Upper lobe of left lung (tissue), 6 donors: Measurements from ENCODE around the gene KIF21B. TPM values are rescaled to one million over a fixed set of nuclear protein-coding genes. Genes with fewer than 3 reads are reported as not detected.

ENCODE experiments used
- ATAC-seq, 2 donors: fragments of 200-7000 bp; cut with Tn5 transposase; one replicate each; pipeline ENCODE4 v1.9.1; 2022; ENCODE audit warnings: mild to moderate bottlenecking in 2 of 2, moderate library complexity in 2 of 2; ENCODE audit not compliant: low FRiP score in 2 of 2
- DNase-seq, 2 donors: peaks; one replicate each; pipeline ENCODE4 v3.0.0-alpha.2; 2019 to 2020
- H3K27ac ChIP-seq, 4 donors: fragments of 200-600 bp; sonication (generic); one replicate each; pipeline ENCODE4 v1.5.1; 2016 to 2019
- H3K27me3 ChIP-seq, 4 donors: fragments of 200-600 bp; sonication (generic); one replicate each; pipeline ENCODE4 v1.5.1; 2017 to 2019
- H3K36me3 ChIP-seq, 4 donors: fragments of 200-600 bp; sonication (generic); one replicate each; pipeline ENCODE4 v1.5.1; 2016 to 2019
- H3K4me1 ChIP-seq, 4 donors: fragments of 200-600 bp; sonication (generic); one replicate each; pipeline ENCODE4 v1.5.1; 2018 to 2019
- H3K4me3 ChIP-seq, 4 donors: fragments of 200-600 bp; sonication (generic); one replicate each; pipeline ENCODE4 v1.5.1; 2017 to 2019; ENCODE audit warnings: mild to moderate bottlenecking in 2 of 4, moderate library complexity in 1 of 4
- H3K9me3 ChIP-seq, 4 donors: fragments of 200-600 bp; sonication (generic); one replicate each; pipeline ENCODE4 v1.5.1; 2018 to 2019
- EP300 ChIP-seq, 4 donors: sonication (generic); formaldehyde crosslinking; IDR thresholded peaks; one replicate each; pipeline ENCODE4 v1.5.1; 2017; ENCODE audit warnings: antibody characterized with exemption in 4 of 4, control low read depth in 2 of 4
- POLR2A ChIP-seq, 4 donors: fragments of 450-650 bp; IDR thresholded peaks; one replicate each; pipeline ENCODE4 v1.5.1; 2016 to 2017; ENCODE audit warnings: antibody characterized with exemption in 4 of 4, mild to moderate bottlenecking in 2 of 4
- POLR2AphosphoS5 ChIP-seq, 2 donors: sonication (generic); formaldehyde crosslinking; IDR thresholded peaks; one replicate each; pipeline ENCODE4 v1.5.1; 2017; ENCODE audit warnings: antibody characterized with exemption in 2 of 2
- WGBS, 2 donors: methylation state at CpG; one replicate each; pipeline ENCODE4 v1.1.5; 2017 to 2018; 5-methylcytosine and 5-hydroxymethylcytosine counted together
- total RNA-seq, 6 donors: library from RNA; depleted of rRNA in 4 of 6; stranded (reverse); fragments of >200 nt in 4 of 6; gene quantifications; one replicate each; pipeline versions ENCODE4 v1.1.0 to v1.2.1, GENCODE V29; 2016 to 2021
- TF ChIP-seq, protein P1 (sequence below), 6 experiments: fragments of 450-650 bp in 4 of 6; fragments of 200-600 bp in 2 of 6; sonication (generic) in 2 of 6; IDR thresholded peaks; one replicate each; pipeline ENCODE4 v1.5.1; 2016 to 2019; ENCODE audit warnings: antibody characterized with exemption in 6 of 6
- donor health status: DM: no; HTN: no; CAD: no; lungs with moderate emphysema.
- donor health status: DM: no; HTN: yes; CAD: no; lungs with severe emphysema.

KIF21B gene
- total RNA-seq, 6 donors from 2014 or later = 3.6 to 18.9 (median 6.1) TPM

DNA sequence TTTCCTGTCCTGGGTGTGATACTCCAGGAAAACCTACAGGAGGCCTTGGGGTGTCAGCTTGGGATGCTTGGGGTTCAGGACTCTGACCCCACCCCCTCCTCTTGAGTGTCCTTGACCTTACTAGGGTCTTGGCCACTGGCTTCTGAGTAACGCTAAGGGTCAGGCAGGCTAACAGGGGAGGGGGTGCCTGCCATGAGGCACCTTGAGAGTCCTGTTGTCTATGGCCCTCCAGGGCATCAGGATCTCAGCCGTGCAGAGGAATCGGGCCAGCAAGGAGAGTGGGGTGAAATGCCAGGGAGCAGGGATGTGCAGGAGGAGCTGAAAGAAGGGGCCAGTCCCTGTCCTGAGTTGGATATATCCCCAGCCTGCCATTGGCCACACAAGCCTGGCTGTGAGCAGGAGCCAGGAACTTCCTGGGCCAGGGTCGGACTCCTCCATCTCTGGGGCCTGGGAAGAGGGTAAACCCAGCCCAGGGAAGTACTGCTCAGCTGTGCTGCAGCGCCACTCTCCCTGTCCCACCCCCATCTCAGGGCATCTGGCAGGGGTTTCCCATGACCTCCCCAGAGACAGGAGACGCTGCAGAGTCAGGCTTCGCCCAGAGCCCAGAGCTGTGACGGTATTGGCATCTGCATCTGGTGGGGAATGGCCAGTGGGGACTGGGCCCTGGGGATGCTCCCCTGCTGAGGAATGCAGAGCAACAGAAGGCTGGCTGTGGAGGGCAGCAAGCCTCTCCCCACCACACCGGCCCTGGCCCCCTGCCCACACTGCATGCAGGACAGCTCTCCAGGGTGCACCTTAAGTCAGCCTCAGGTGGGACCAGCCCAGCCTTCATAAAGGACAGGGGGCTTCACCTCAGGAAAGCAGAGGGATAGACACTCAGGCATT lies 6.3 kb downstream of the KIF21B start:
- Histone ChIP-seq H3K4me3 (no peak overlapping the region), H3K36me3 (no peaks in the 10 kb centered on the region), H3K27me3 (no peaks in the 10 kb centered on the region), H3K27ac (peak overlapping the region in 1 of 4 donors; percentile 61), H3K9me3 (no peaks in the 10 kb centered on the region), H3K4me1 (peaks cover 43 to 88% (median 68%) of the 10 kb centered on the region in 4 donors)
- 89 to 91% methylated on average over 2 to 8 of the region's 9 CpGs for WGBS, 2 donors
- no peak for ATAC-seq
- no peak for DNase-seq
- TF ChIP-seq, protein P1, sequence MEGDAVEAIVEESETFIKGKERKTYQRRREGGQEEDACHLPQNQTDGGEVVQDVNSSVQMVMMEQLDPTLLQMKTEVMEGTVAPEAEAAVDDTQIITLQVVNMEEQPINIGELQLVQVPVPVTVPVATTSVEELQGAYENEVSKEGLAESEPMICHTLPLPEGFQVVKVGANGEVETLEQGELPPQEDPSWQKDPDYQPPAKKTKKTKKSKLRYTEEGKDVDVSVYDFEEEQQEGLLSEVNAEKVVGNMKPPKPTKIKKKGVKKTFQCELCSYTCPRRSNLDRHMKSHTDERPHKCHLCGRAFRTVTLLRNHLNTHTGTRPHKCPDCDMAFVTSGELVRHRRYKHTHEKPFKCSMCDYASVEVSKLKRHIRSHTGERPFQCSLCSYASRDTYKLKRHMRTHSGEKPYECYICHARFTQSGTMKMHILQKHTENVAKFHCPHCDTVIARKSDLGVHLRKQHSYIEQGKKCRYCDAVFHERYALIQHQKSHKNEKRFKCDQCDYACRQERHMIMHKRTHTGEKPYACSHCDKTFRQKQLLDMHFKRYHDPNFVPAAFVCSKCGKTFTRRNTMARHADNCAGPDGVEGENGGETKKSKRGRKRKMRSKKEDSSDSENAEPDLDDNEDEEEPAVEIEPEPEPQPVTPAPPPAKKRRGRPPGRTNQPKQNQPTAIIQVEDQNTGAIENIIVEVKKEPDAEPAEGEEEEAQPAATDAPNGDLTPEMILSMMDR (IDR thresholded peaks at IDR 0.05) = no peak
- TF ChIP-seq POLR2AphosphoS5 (IDR thresholded peaks at IDR 0.05) = no peak
- no peak for TF ChIP-seq EP300 (IDR thresholded peaks at IDR 0.05)
- TF ChIP-seq POLR2A (IDR thresholded peaks at IDR 0.05) = no peak

DNA sequence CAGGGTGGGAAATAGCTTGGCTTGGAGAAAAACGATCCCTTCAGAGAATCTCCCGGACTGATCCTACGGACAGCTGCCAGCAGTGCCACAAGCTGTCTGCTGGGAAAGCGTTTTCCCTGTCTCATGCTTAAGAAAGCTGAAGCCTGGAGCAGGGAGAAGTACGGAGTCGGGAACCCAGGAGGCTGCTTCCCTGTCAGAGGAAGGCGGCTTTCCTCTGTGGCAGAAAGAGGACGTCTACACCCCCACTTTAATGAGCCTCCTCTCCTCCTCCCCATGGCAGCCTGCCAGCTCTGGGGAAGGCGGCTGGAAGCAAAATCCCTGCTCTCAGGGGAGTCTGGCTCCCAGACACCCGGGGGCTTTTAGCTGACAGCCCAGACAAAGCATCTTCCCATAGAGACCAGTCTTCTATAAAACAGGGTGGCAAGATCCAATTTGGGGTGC lies 7.3 kb downstream of the KIF21B start:
- Histone ChIP-seq H3K36me3 (no peaks in the 10 kb centered on the region), H3K4me1 (peaks cover 34 to 82% (median 59%) of the 10 kb centered on the region in 4 donors), H3K27me3 (no peaks in the 10 kb centered on the region), H3K27ac (peak overlapping the region in 1 of 4 donors; percentile 61), H3K9me3 (no peaks in the 10 kb centered on the region), H3K4me3 (no peak overlapping the region)
- 12 to 19% methylated on average over 10 of the region's 10 CpGs for WGBS, 2 donors
- TF ChIP-seq, protein P1 (IDR thresholded peaks at IDR 0.05) = no peak
- TF ChIP-seq EP300 (IDR thresholded peaks at IDR 0.05) = no peak
- TF ChIP-seq POLR2A (IDR thresholded peaks at IDR 0.05) = no peak
- no peak for TF ChIP-seq POLR2AphosphoS5 (IDR thresholded peaks at IDR 0.05)
- DNase-seq (peak in 1 of 2 donors; percentile 42), ATAC-seq (no peak)

DNA sequence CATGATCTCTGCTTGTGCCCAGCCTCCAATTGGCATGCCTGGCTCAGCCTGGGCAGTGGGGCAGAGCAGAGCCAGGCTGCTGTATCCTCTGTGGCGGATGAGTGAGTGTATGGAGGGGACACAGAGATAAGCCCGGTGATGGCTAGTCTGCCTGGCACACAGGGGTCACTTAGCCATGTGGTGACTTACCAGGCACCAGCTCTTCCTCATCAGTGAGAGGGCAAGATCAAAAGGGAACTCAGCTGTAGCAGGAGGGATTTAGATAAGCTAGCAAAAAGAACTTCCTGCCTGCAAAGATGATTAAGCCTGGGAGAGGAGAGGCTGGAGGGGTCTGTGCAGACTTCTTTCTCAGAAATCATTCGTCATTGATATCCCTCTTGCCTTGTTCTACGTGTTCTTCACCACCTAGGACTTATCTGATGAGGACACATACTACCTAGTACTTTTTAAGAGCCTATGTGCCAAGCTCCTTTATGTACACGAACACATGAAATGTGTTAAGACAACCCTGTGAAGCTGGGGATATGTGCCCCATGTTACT lies 7.9 kb downstream of the KIF21B start:
- no peaks in the 10 kb centered on the region for H3K36me3 ChIP-seq
- WGBS, 2 donors = 43 to 47% methylated on average over 4 to 5 of the region's 5 CpGs
- DNase-seq = no peak
- ATAC-seq = no peak
- TF ChIP-seq EP300 (IDR thresholded peaks at IDR 0.05) (no peak), POLR2A (IDR thresholded peaks at IDR 0.05) (no peak), POLR2AphosphoS5 (IDR thresholded peaks at IDR 0.05) (no peak)
- TF ChIP-seq, protein P1 (IDR thresholded peaks at IDR 0.05) = no peak
- peaks cover 28 to 76% (median 53%) of the 10 kb centered on the region in 4 donors for H3K4me1 ChIP-seq
- no peaks in the 10 kb centered on the region for H3K9me3 ChIP-seq
- H3K27ac ChIP-seq = peak overlapping the region in 1 of 4 donors; percentile 61
- H3K4me3 ChIP-seq = no peak overlapping the region
- H3K27me3 ChIP-seq = no peaks in the 10 kb centered on the region

DNA sequence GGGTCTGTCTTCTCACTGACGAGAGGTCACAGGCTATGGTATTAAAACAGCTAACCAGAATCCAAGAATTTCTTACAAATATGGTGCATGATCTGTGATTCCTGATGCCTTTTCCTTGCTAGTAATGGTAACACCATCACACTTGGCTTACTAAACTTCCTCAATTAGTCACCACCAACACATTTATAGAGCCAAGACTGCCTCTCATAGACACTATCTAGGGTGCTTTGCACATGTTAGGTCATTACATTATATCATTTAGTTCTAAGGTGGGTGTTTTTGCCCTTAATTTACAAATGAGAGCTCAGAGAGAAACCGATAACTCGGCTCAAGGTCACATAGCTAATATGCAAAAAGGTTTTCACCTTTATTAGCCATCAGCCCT lies 8.7 kb downstream of the KIF21B start:
- Histone ChIP-seq H3K27ac (no peak overlapping the region), H3K36me3 (no peaks in the 10 kb centered on the region), H3K4me3 (no peak overlapping the region), H3K4me1 (peaks cover 20 to 70% (median 48%) of the 10 kb centered on the region in 4 donors), H3K9me3 (no peaks in the 10 kb centered on the region), H3K27me3 (no peaks in the 10 kb centered on the region)
- no peak for DNase-seq
- WGBS, 2 donors = 84 to 91% methylated on average over 3 of the region's 3 CpGs
- TF ChIP-seq POLR2A (IDR thresholded peaks at IDR 0.05) = no peak
- TF ChIP-seq, protein P1 (IDR thresholded peaks at IDR 0.05) = no peak
- no peak for TF ChIP-seq EP300 (IDR thresholded peaks at IDR 0.05)
- no peak for TF ChIP-seq POLR2AphosphoS5 (IDR thresholded peaks at IDR 0.05)
- no peak for ATAC-seq
